ENCODE results near the gene BSCL2. TPM values are rescaled to one million over a fixed set of nuclear protein-coding genes. Genes with fewer than 3 reads are reported as not detected.
"Not testable (repeated sequence)": the region's sequence is repeated elsewhere in the genome, so short reads cannot be mapped to it uniquely, and the experiment has no call there.

BSCL2 gene
- polyA plus RNA-seq, 2 donors, result 33.9 to 58.9 TPM

- Histone ChIP-seq H3K4me1 (ENCODE audit: control insufficient read depth in 2 of 2, insufficient read depth in 2 of 2, low read length in 1 of 2) (peaks cover 4 to 10% of the 10 kb centered on the region in 2 donors), H3K4me3 (ENCODE audit: low read depth in 1 of 2, low read length in 2 of 2) (peak overlapping the region; percentile 82 to 91), H3K27ac (ENCODE audit: low read depth in 2 of 2, low read length in 1 of 2) (peak overlapping the region; percentile 87 to 97), H3K27me3 (ENCODE audit: control insufficient read depth in 1 of 2, insufficient read depth in 2 of 2, low read length in 2 of 2) (no peaks in the 10 kb centered on the region), H3K36me3 (ENCODE audit: control insufficient read depth in 2 of 2, insufficient read depth in 2 of 2, low read length in 1 of 2) (peaks cover 3 to 5% of the 10 kb centered on the region in 2 donors), H3K9me3 (ENCODE audit: control insufficient read depth in 2 of 2, insufficient read depth in 1 of 2, low read depth in 1 of 2, low read length in 1 of 2) (no peaks in the 10 kb centered on the region)
- 31 to 35% methylated on average over 16 of the region's 16 CpGs for WGBS, 2 donors
Measured at GRCh38 chr11:62666259-62666926, 40.8 kb downstream of the BSCL2 start.

DNA sequence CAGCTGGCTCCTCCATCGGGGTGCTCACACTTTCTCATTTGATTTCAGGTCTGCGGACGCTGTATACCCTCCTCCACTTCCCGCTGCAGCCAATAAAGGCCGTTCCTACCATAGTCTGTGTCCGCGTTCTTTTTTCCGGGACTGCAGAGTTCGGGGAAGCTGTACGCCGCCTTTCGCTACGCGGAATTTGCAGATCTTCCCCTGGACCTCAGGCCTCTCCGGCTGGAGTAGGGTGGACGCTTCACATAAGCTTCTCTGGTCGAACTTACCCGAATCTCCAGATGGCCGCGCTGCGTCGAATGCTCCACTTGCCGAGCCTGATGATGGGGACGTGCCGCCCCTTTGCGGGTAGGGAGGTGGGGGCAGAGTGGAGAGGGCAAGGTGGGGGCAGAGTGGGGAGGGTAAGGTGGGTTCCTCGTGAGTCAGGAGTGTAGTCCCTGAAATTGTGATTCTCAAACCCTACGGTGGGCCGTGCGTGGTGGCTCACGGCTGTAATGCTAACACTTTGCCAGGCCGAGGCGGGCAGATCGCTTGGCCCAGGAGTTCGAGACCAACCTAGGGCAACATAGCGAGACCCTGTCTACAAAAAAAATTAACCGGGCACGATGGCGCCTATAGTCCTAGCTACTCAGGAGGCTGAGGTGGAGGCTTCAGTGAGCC lies 41.5 kb downstream of the BSCL2 start:
- Histone ChIP-seq H3K4me1 (ENCODE audit: control insufficient read depth in 2 of 2, insufficient read depth in 2 of 2, low read length in 1 of 2) (peaks cover 4 to 10% of the 10 kb centered on the region in 2 donors), H3K27me3 (ENCODE audit: control insufficient read depth in 1 of 2, insufficient read depth in 2 of 2, low read length in 2 of 2) (no peaks in the 10 kb centered on the region), H3K9me3 (ENCODE audit: control insufficient read depth in 2 of 2, insufficient read depth in 1 of 2, low read depth in 1 of 2, low read length in 1 of 2) (no peaks in the 10 kb centered on the region), H3K4me3 (ENCODE audit: low read depth in 1 of 2, low read length in 2 of 2) (peak overlapping the region; percentile 82 to 91), H3K27ac (ENCODE audit: low read depth in 2 of 2, low read length in 1 of 2) (peak overlapping the region; percentile 87 to 97), H3K36me3 (ENCODE audit: control insufficient read depth in 2 of 2, insufficient read depth in 2 of 2, low read length in 1 of 2) (peaks cover 3 to 5% of the 10 kb centered on the region in 2 donors)
- 1 to 5% methylated on average over 39 of the region's 39 CpGs for WGBS, 2 donors

- Histone ChIP-seq H3K4me3 (ENCODE audit: low read depth in 1 of 2, low read length in 2 of 2) (peak within 1 kb of the TSS; percentile 82 to 91), H3K9me3 (ENCODE audit: control insufficient read depth in 2 of 2, insufficient read depth in 1 of 2, low read depth in 1 of 2, low read length in 1 of 2) (no peaks in the 10 kb centered on the region), H3K4me1 (ENCODE audit: control insufficient read depth in 2 of 2, insufficient read depth in 2 of 2, low read length in 1 of 2) (peaks cover 4 to 10% of the 10 kb centered on the region in 2 donors), H3K27me3 (ENCODE audit: control insufficient read depth in 1 of 2, insufficient read depth in 2 of 2, low read length in 2 of 2) (no peaks in the 10 kb centered on the region), H3K36me3 (ENCODE audit: control insufficient read depth in 2 of 2, insufficient read depth in 2 of 2, low read length in 1 of 2) (peaks cover 3 to 5% of the 10 kb centered on the region in 2 donors), H3K27ac (ENCODE audit: low read depth in 2 of 2, low read length in 1 of 2) (peak within 1 kb of the TSS; percentile 91 to 97)
- 0% methylated on average over 42 to 46 of the region's 47 CpGs for WGBS, 2 donors
Measured at GRCh38 chr11:62665075-62665598, 42.1 kb downstream of the BSCL2 start, which contains the start of the genes C11orf98 and CSKMT. Gene C11orf98, minus strand, starts transcription at chr11:62665210. Its CDS starts 41 bp downstream, at chr11:62665169. Gene CSKMT, plus strand, starts transcription at chr11:62665312. Its CDS starts 568 bp downstream, at chr11:62665880.

DNA sequence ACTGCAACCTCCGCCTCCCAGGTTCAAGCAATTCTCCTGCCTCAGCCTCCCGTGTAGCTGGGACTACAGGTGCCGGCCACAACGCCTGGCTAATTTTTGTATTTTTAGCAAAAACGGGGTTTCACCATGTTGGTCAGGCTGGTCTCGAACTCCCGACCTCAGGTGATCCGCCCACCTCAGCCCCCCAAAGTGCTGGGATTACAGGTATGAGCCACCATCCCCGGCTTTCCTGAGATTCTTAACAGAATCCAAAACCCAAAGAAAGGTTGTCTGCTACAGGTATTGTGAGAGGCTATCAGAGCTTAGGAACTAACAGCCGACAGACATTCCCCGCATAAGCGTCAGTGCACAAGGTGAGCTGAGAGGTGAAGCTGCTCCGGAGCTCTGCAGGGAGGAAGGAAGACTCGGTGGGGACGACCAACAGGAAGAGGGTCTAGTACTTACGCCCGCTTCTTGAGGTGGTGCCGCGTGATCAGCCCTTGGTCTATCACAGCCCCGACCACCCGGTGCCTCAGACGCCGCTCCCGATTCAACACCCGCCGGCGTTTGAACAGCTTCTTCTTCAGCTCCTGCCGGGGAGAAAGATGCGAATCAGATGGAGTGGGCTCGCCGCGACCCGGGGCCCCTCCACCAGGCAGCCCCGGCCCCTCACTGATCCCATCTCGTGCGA lies 42.7 kb downstream of the BSCL2 start:
- whole genome bisulfite sequencing, 2 donors, result 3% methylated on average over 35 to 36 of the region's 36 CpGs

DNA sequence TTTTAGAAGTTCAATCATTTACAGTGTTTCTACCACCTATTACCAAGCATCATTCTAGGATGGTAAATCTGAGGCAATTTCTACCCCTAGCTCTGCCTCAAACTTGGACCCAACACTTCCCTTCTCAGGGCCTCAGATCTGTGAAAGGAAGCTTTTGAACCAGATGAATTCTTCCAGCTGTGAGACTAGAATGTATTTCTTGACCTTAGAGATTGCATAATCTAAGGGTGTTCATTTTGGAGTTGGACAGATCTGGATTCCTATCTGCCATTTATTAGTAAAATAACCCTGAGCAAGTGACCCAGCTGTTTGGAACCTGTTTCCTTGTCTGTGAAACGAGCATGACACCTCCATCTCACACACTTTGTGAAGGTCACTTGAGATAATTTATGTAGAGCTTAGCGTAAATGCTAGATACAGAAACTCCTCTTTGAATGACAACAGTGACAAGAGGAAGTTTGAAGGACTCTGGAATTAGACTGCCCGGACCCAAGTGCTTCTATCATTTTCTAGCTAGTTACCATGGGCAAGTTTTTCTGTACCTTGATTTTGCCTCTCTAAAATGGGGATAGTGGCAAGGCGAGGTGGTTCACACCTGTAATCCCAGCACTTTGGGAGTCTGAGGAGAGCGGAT lies 50.3 kb downstream of the BSCL2 start:
- H3K4me3 ChIP-seq (ENCODE audit: low read depth in 1 of 2, low read length in 2 of 2), result no peak overlapping the region
- no peaks in the 10 kb centered on the region for H3K36me3 ChIP-seq (ENCODE audit: control insufficient read depth in 2 of 2, insufficient read depth in 2 of 2, low read length in 1 of 2)
- H3K4me1 ChIP-seq (ENCODE audit: control insufficient read depth in 2 of 2, insufficient read depth in 2 of 2, low read length in 1 of 2), result no peaks in the 10 kb centered on the region
- H3K27ac ChIP-seq (ENCODE audit: low read depth in 2 of 2, low read length in 1 of 2), result no peak overlapping the region
- 68 to 70% methylated on average over 5 of the region's 5 CpGs for WGBS, 2 donors
- H3K9me3 ChIP-seq (ENCODE audit: control insufficient read depth in 2 of 2, insufficient read depth in 1 of 2, low read depth in 1 of 2, low read length in 1 of 2), result no peaks in the 10 kb centered on the region
- no peaks in the 10 kb centered on the region for H3K27me3 ChIP-seq (ENCODE audit: control insufficient read depth in 1 of 2, insufficient read depth in 2 of 2, low read length in 2 of 2)

More for the DNA sequence above, 42.7 kb downstream of the BSCL2 start:
- Histone ChIP-seq H3K27ac (ENCODE audit: low read depth in 2 of 2, low read length in 1 of 2) (peak overlapping the region; percentile 91 to 97), H3K27me3 (ENCODE audit: control insufficient read depth in 1 of 2, insufficient read depth in 2 of 2, low read length in 2 of 2) (no peaks in the 10 kb centered on the region), H3K4me3 (ENCODE audit: low read depth in 1 of 2, low read length in 2 of 2) (peak overlapping the region; percentile 82 to 91), H3K36me3 (ENCODE audit: control insufficient read depth in 2 of 2, insufficient read depth in 2 of 2, low read length in 1 of 2) (peaks cover 3 to 5% of the 10 kb centered on the region in 2 donors), H3K9me3 (ENCODE audit: control insufficient read depth in 2 of 2, insufficient read depth in 1 of 2, low read depth in 1 of 2, low read length in 1 of 2) (no peaks in the 10 kb centered on the region), H3K4me1 (ENCODE audit: control insufficient read depth in 2 of 2, insufficient read depth in 2 of 2, low read length in 1 of 2) (peaks cover 4 to 10% of the 10 kb centered on the region in 2 donors)

DNA sequence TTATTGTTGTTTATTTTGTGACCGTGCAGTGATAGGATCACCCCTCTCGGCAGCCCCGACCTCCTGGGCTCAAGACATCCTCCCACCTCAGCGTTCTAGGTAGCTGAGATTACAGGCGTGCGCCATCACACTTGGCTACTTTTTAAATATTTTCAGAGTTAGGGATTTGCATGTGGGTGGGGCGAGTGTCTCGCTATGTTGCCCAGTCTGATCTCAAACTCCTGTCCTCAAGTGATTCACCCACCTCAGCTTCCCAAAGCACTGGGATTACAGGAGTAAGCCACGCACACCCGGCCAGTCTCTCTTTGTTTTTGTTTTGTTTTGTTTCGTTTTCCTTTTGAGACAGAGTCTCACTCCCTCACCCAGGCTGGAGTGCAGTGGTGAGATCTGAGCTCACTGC lies 52.9 kb downstream of the BSCL2 start:
- Histone ChIP-seq H3K9me3 (ENCODE audit: control insufficient read depth in 2 of 2, insufficient read depth in 1 of 2, low read depth in 1 of 2, low read length in 1 of 2) (no peaks in the 10 kb centered on the region), H3K27ac (ENCODE audit: low read depth in 2 of 2, low read length in 1 of 2) (no peak overlapping the region), H3K4me1 (ENCODE audit: control insufficient read depth in 2 of 2, insufficient read depth in 2 of 2, low read length in 1 of 2) (no peaks in the 10 kb centered on the region), H3K36me3 (ENCODE audit: control insufficient read depth in 2 of 2, insufficient read depth in 2 of 2, low read length in 1 of 2) (peaks cover 3 to 5% of the 10 kb centered on the region in 2 donors), H3K4me3 (ENCODE audit: low read depth in 1 of 2, low read length in 2 of 2) (no peak overlapping the region), H3K27me3 (ENCODE audit: control insufficient read depth in 1 of 2, insufficient read depth in 2 of 2, low read length in 2 of 2) (no peaks in the 10 kb centered on the region)
- WGBS, 2 donors, result 83 to 88% methylated on average over 11 of the region's 11 CpGs

- Histone ChIP-seq H3K4me1 (ENCODE audit: control insufficient read depth in 2 of 2, insufficient read depth in 2 of 2, low read length in 1 of 2) (peaks cover 0 to 2% of the 10 kb centered on the region in 2 donors), H3K36me3 (ENCODE audit: control insufficient read depth in 2 of 2, insufficient read depth in 2 of 2, low read length in 1 of 2) (peaks cover 10 to 24% of the 10 kb centered on the region in 2 donors), H3K4me3 (ENCODE audit: low read depth in 1 of 2, low read length in 2 of 2) (peak overlapping the region; percentile 86 to 95), H3K27me3 (ENCODE audit: control insufficient read depth in 1 of 2, insufficient read depth in 2 of 2, low read length in 2 of 2) (no peaks in the 10 kb centered on the region), H3K9me3 (ENCODE audit: control insufficient read depth in 2 of 2, insufficient read depth in 1 of 2, low read depth in 1 of 2, low read length in 1 of 2) (no peaks in the 10 kb centered on the region), H3K27ac (ENCODE audit: low read depth in 2 of 2, low read length in 1 of 2) (peak overlapping the region; percentile 96 to 98)
- WGBS, 2 donors, result 22 to 25% methylated on average over 16 of the region's 16 CpGs
Measured at GRCh38 chr11:62652161-62653006, 54.8 kb downstream of the BSCL2 start.

DNA sequence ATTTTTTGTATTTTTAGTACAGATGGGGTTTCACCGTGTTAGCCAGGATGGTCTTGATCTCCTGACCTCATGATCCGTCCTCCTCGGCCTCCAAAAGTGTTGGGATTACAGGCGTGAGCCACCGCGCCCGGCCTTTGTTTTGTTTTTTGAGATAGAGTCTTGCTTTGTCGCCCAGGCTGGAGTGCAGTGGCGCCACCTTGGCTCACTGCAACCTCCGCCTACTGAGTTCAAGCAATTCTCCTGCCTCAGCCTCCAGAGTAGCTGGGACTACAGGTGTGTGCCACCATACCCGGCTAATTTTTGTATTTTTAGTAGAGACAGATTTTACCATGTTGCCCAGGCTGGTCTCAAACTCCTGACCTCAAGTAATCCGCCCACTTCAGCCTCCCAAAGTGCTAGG lies 56.9 kb downstream of the BSCL2 start:
- not testable (repeated sequence) for H3K27me3 ChIP-seq (ENCODE audit: control insufficient read depth in 1 of 2, insufficient read depth in 2 of 2, low read length in 2 of 2); H3K4me1 ChIP-seq (ENCODE audit: control insufficient read depth in 2 of 2, insufficient read depth in 2 of 2, low read length in 1 of 2)
- WGBS, 2 donors, result 93 to 95% methylated on average over 12 of the region's 12 CpGs

More for the DNA sequence above, 56.9 kb downstream of the BSCL2 start:
- not testable (repeated sequence) for H3K4me3 ChIP-seq (ENCODE audit: low read depth in 1 of 2, low read length in 2 of 2); H3K9me3 ChIP-seq (ENCODE audit: control insufficient read depth in 2 of 2, insufficient read depth in 1 of 2, low read depth in 1 of 2, low read length in 1 of 2); H3K27ac ChIP-seq (ENCODE audit: low read depth in 2 of 2, low read length in 1 of 2)
- H3K36me3 ChIP-seq (ENCODE audit: control insufficient read depth in 2 of 2, insufficient read depth in 2 of 2, low read length in 1 of 2), result peaks cover 10 to 25% of the 10 kb centered on the region in 2 donors

Measured in esophagus (tissue), 2 donors.